A549 (cell line): Measurements from ENCODE around the gene ZNF800.

Experiments used
- BCL3 ChIP-seq: fragments of >200 bp; sonication (Bioruptor Twin); formaldehyde crosslinking; IDR thresholded peaks from 3 replicates; pipeline ENCODE4 v1.6.1; 2016
- CBX8 ChIP-seq: fragments of 200-600 bp; sonication (generic); IDR thresholded peaks from 2 replicates; pipeline ENCODE4 v1.6.1; 2016
- CTCF ChIP-seq: fragments of >200 bp; sonication (Bioruptor Twin); formaldehyde crosslinking; IDR thresholded peaks from 3 replicates; pipeline ENCODE4 v1.5.1; 2016
- EHMT2 ChIP-seq: fragments of 200-600 bp; sonication (generic); IDR thresholded peaks from 2 replicates; pipeline ENCODE4 v1.6.1; 2016; ENCODE audit warnings: antibody characterized with exemption, low read depth, mild to moderate bottlenecking, moderate library complexity
- KDM1A ChIP-seq: fragments of 200-600 bp; sonication (generic); IDR thresholded peaks from 2 replicates; pipeline ENCODE4 v1.6.1; 2016; ENCODE audit warnings: low read depth, mild to moderate bottlenecking
- MAZ ChIP-seq: fragments of 150-350 bp; IDR thresholded peaks from 2 replicates; pipeline ENCODE4 v1.6.1; 2014; ENCODE audit warnings: antibody characterized with exemption, low read depth, low read length, borderline replicate concordance
- POLR2A ChIP-seq: IDR thresholded peaks from 2 replicates; pipeline ENCODE4 v1.6.1; 2012; ENCODE audit warnings: mild to moderate bottlenecking, low read length
- POLR2AphosphoS2 ChIP-seq: conservative IDR thresholded peaks from 2 replicates; pipeline ENCODE4 v1.6.1; 2012; ENCODE audit warnings: low read length, improper control_type of control experiment, inconsistent platforms
- RCOR1 ChIP-seq: fragments of 150-350 bp; IDR thresholded peaks from 2 replicates; pipeline ENCODE4 v1.6.1; 2014; ENCODE audit warnings: antibody characterized with exemption, low read length, low read depth
- TF ChIP-seq, protein P1 (sequence below): IDR thresholded peaks from 2 replicates; pipeline ENCODE4 v1.6.1; 2012

DNA sequence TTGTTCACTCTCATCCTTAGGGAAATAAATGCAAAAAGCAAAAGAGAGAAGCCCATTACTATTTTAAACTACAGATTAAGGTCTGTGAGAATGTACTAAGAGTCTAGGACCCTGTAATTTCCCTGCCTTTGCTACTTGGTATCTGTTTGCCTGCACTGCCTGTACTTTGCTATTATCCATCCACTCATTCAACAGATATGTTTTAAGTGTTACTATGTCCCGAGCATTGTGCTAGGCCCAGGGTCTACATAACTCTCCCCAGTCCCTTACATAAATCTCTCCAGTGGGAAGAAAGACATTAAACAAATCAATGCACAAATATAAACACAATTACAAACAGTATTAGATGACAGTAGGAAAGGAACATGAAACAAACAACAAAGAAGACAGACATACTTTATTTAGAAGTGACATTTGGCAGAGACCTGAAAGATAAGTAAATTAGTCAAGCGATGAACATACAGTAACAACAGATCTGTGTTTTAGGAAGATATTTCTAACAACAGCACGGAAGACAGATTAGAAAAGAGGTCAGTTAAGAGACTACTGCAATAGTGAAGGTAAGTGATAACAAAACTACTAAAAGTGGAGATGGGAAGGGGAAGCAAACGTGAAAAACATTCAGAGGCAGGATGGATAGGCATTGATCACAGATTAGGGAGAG lies 30.0 kb downstream of the ZNF800 start:
- no peak for TF ChIP-seq BCL3
- TF ChIP-seq CTCF, result no peak
- TF ChIP-seq POLR2AphosphoS2, result no peak
- TF ChIP-seq KDM1A, result no peak
- TF ChIP-seq CBX8, result no peak
- TF ChIP-seq POLR2A, result no peak
- no peak for TF ChIP-seq RCOR1
- TF ChIP-seq, protein P1, sequence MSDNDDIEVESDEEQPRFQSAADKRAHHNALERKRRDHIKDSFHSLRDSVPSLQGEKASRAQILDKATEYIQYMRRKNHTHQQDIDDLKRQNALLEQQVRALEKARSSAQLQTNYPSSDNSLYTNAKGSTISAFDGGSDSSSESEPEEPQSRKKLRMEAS, result no peak
- TF ChIP-seq MAZ, result no peak
- TF ChIP-seq EHMT2, result no peak
